ENCODE results near the gene TMEM114.
A peak's percentile ranks its signal among the peaks of the same experiment; 100 is the strongest.

TMEM114 gene

GRCh38 chr16:8621572-8622314 is 31.4 kb upstream of the TMEM114 start, which contains the start of gene METTL22:
Gene METTL22 (plus strand): TSS chr16:8621698. CDS start chr16:8625666, 3,968 bp downstream.
- no peak for TF ChIP-seq ZNF274 (IDR thresholded peaks at IDR 0.05; ENCODE audit: low read depth, low read length)
- peak within 1 kb of the TSS; percentile 89 for H3K4me3 ChIP-seq (ENCODE audit: low read length)

GRCh38 chr16:8621222-8621571 is 30.9 kb upstream of the TMEM114 start:
- H3K4me3 ChIP-seq (ENCODE audit: low read length), result peak overlapping the region; percentile 89; the same call in 1 of the 2 replicates
- TF ChIP-seq ZNF274 (IDR thresholded peaks at IDR 0.05; ENCODE audit: low read depth, low read length), result no peak

- no peak for TF ChIP-seq ZNF274 (IDR thresholded peaks at IDR 0.05; ENCODE audit: low read depth, low read length)
Observed at GRCh38 chr16:8620535-8620934, 30.2 kb upstream of the TMEM114 start.

DNA sequence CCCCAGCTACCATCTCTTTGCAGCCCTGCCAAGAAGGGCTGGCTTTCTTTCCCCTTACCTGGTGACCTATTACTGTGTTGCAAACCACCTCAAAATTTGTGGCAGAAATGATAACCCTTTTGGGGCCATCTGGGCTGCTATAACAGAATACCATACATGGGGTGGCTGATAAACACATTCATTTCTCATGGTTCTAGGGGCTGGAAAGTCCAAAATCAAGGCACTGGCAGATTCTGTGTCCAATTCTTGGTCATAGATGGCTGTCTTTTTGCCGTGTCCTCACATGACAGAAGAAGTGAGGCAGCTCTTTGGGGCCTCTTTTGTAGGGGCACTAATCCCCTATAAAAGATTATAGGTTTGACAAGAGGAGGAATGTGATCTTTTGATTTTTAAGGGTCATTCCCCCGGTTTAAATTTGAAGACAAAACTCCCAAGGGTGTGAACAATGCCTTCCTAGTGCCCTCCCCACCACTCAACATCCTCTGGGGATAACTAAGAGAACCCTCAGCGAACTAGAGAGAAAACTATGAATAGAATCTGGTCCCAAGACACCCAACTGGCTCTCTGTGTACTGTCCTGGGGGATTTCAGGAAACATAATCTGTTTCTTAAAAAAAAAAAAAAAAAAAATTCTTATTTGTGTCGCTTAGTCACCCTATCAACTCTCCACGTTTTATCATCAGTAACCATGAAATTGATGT is 29.5 kb upstream of the TMEM114 start:
- no peak overlapping the region for H3K4me3 ChIP-seq (ENCODE audit: low read length)
- TF ChIP-seq ZNF274 (IDR thresholded peaks at IDR 0.05; ENCODE audit: low read depth, low read length), result no peak

More at GRCh38 chr16:8620535-8620934, 30.2 kb upstream of the TMEM114 start:
- no peak overlapping the region for H3K4me3 ChIP-seq (ENCODE audit: low read length)

DNA sequence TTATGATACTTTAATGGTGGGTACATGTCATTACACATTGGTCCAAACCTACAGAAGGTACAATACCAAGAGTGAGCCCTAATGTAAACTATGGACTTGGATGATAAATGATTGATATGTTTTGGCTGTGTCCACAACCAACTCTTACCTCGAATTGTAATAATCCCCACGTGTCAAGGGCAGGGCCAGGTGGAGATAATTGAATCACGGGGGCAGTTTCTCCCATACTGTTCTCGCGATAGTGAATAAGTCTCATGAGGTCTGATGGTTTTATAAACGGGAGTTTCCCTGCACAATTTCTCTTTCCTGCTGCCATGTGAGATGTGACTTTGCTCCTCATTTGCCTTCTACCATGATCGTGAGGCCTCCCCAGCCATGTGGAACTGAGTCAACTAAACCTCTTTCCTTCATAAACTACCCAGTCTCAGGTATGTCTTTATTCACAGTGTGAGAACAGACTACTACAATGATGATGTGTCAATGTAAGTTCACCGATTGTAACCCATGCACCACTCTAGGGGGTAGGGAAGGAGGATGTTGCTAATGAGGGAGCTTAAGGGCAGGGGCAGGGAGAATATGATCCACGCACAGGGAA is 24.2 kb upstream of the TMEM114 start:
- TF ChIP-seq ZNF274 (IDR thresholded peaks at IDR 0.05; ENCODE audit: low read depth, low read length), result no peak
- no peak overlapping the region for H3K4me3 ChIP-seq (ENCODE audit: low read length)

DNA sequence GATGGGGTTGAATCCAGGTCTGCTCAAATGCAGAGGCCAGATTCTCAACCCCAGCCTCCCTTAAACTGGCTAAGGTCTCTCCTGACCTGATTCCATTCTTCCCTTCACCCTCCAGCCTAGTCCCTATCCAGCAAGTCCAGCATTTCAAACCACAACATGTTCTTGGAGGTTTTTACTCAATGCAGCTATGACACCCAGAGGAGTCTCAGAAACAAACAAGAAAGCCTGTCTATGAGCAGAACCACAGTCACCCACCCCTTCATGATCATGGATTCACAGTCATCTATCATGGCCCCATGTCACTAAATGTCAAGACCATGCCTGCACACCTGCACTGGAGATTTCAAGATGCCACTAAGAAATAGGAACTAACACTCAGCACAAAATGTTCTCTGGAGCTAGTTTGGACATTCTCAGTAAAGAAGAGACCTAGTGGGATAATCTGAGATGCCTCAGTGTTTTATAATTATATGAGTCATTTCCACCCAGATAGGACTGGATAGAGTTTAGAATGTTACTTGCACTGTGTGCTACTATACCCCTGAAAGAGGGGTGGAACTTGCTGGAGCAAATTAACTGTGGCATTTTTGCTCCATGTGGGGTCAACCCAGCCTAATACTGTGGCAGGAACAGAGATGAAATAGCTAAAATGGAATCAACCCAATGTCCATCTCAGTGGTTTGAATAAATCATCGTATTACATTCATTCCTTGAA is 21.7 kb upstream of the TMEM114 start:
- H3K4me3 ChIP-seq (ENCODE audit: low read length), result no peak overlapping the region
- TF ChIP-seq ZNF274 (IDR thresholded peaks at IDR 0.05; ENCODE audit: low read depth, low read length), result no peak

DNA sequence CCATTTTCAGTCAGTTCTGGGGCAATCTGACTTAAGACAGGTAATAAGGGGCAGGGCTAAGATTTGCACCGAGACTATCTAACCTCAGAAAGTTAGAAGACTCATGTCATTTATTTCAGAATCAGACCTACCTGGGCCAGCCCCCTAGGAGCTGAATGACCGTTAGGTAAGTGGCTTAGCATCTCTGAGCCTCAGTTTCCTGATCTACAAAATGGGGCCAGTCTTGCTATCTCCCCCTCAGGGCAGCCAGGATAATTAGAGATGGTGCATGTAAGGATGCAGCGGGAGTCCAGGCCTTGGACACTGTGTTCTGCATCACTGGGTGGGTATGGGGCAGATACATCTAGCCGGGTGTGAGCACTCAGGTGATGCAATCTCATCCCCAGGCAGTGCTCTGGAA is 20.8 kb upstream of the TMEM114 start:
- H3K4me3 ChIP-seq (ENCODE audit: low read length), result no peak overlapping the region
- no peak for TF ChIP-seq ZNF274 (IDR thresholded peaks at IDR 0.05; ENCODE audit: low read depth, low read length)

DNA sequence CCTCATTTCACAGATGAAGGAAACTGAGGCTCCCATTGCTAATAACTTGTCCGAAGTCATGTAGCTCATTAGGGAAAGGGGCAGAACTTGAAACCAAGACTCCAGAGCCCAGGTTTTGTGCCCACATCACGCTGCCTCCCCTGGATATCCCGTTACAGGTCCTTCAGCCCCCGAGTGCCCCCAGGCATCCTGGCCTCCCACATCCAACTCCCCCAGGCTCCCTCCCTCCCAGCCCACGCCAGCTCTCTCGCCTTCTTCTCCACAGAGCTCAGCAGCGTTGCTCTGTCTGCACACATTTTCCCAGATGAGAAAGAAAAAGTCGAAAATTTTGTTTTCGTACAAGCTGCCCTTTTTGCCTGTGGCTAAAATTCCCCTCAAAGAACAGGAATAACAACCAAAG is 16.9 kb upstream of the TMEM114 start:
- H3K4me3 ChIP-seq (ENCODE audit: low read length), result no peak overlapping the region
- no peak for TF ChIP-seq ZNF274 (IDR thresholded peaks at IDR 0.05; ENCODE audit: low read depth, low read length)

- H3K4me3 ChIP-seq (ENCODE audit: low read length), result no peak overlapping the region
- no peak for TF ChIP-seq ZNF274 (IDR thresholded peaks at IDR 0.05; ENCODE audit: low read depth, low read length)
Observed at GRCh38 chr16:8605554-8605953, 15.2 kb upstream of the TMEM114 start.

DNA sequence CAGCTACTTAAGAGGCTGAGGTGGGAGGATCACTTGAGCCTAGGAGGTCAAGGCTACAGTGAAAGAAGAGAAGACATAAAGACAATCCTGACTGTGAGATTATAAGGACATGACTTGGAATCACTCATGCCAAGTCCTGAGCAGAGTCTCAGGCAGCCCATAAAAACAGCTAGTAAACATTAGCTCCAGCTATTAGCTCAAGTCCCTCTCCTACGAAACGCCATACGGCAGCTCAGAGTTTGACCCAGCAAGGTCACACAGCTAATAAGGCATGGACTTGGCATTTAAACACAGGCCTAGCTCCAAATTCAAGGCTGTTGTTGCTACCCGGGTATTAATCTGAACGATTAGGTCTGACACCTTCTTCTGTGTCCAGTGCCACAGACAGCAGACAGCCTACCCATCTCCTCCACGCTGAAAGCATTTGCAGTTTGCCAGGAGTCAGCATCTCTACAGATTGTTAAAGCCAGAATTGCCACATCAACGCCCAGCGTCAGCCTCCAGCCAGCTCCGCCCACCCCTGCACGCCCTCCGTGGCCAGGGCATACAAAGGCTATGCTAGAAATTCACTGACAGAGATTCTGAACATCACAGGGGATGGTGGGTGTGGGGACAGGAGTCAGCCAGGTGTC is 9.9 kb upstream of the TMEM114 start:
- no peak overlapping the region for H3K4me3 ChIP-seq (ENCODE audit: low read length)
- no peak for TF ChIP-seq ZNF274 (IDR thresholded peaks at IDR 0.05; ENCODE audit: low read depth, low read length)

DNA sequence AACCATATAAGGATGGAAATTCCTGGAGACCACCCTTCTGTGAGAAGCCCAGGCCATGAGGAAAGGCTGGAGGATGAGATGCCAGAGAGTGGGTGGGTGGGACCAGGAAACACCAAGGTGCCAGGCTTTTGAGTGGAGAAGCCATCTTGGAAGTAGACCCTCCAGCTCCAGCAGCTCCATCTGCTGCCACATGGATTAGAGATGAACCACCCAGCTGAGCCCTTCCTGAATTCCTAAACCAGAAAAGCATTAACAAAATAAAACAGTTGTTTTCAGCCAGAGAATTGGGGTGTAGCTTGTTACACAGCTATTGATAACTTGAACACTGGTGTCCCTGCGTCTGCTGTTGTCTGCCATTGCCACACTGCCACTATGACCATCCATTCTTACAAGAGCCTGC is 6.3 kb upstream of the TMEM114 start:
- no peak for TF ChIP-seq ZNF274 (IDR thresholded peaks at IDR 0.05; ENCODE audit: low read depth, low read length)
- H3K4me3 ChIP-seq (ENCODE audit: low read length), result no peak overlapping the region

DNA sequence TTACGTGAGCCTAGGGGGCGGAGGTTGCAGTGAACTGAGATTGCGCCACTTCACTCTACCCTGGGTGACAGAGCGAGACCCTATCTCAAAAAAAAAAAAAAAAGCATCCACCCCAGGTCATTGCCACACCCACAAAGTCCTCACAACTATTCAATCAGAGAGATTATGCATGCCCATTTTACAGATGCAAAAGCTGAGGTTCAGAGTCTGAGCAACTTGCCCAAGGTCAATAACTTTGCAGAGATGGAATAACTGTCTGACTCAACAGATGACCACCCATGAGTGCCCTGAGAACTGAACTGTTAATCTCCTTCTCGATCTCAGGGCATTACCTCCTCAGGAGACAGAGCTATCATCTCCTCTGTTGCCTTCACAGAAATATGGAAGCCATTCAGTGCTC is 5.5 kb upstream of the TMEM114 start:
- TF ChIP-seq ZNF274 (IDR thresholded peaks at IDR 0.05; ENCODE audit: low read depth, low read length), result no peak

GRCh38 chr16:8594149-8594666 is 3.9 kb upstream of the TMEM114 start:
- H3K4me3 ChIP-seq (ENCODE audit: low read length), result no peak overlapping the region
- no peak for TF ChIP-seq ZNF274 (IDR thresholded peaks at IDR 0.05; ENCODE audit: low read depth, low read length)

More for the DNA sequence above, 5.5 kb upstream of the TMEM114 start:
- no peak overlapping the region for H3K4me3 ChIP-seq (ENCODE audit: low read length)

GRCh38 chr16:8591451-8591850 is 1.1 kb upstream of the TMEM114 start:
- no peak overlapping the region for H3K4me3 ChIP-seq (ENCODE audit: low read length)
- TF ChIP-seq ZNF274 (IDR thresholded peaks at IDR 0.05; ENCODE audit: low read depth, low read length), result no peak
